Right ventricle myocardium superior (tissue), 1 donor: ENCODE data around the gene NEIL3. TPM values are rescaled to one million over a fixed set of nuclear protein-coding genes. Genes with fewer than 3 reads are reported as not detected.

Experiments used
- ATAC-seq: fragments of 200-7000 bp; cut with Tn5 transposase; one replicate; pipeline ENCODE4 v1.9.1; 2020; ENCODE audit warnings: mild to moderate bottlenecking; ENCODE audit not compliant: poor library complexity
- DNase-seq: peaks from one replicate; pipeline ENCODE4 v3.0.0-alpha.2; 2020
- intact Hi-C: fragments of 100-400 bp; cut with DNase I; formaldehyde crosslinking; loops from one replicate; pipeline ENCODE4 v1.11.2; 2022
- total RNA-seq: library from RNA; stranded (reverse); fragmentation: NEBNext Ultra II Directional; extraction: Animal tissue kit (Norgen Biotek cat#: 25700); gene quantifications from one replicate; pipeline ENCODE4 v1.2.1, GENCODE V29; 2021
- donor health status: DM: no; HTN: yes; CAD: no; lungs with severe emphysema.

NEIL3 gene
- total RNA-seq, 1 donor from 2014 or later = not detected

DNA sequence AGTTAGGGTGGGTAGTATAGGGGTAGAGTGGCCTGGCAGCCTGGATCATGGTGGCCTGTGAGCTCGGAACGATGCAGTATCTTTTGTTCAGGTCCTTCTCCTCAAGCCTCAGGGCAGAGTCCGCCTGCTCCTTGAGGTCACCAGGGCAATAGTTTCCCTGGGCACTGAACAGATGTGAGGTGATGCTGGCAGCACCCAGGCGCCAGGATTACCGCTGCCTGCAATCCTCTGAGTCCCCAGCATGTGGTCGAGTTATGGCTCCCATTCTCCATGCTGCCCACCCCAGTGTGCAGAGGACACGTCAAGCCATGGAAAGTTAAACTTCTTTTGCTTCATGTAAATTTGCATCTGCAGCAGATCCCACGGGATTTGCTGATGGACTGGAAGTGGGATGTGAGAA, 38.7 kb downstream of the NEIL3 start:
- DNase-seq (no peak), ATAC-seq (no peak)
- intact Hi-C loops = no loop called here

DNA sequence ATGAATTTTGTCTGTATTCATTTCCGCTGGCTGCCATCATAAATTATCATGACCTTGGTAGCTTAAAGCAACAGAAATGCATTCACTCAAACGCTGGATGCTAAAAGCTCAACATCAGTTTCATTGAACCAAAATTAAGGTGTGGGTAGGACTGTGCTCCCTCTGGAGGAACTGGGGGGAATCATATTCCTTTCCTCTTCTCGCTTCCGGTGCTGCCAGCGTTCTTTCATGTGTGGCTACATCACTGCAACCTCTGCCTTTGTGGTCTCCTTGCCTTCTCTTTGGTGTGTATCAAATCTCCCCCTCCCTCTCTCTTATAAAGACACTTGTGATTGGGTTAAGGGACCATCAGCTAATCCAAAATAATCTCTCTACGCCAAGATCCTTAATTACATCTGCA, 39.5 kb downstream of the NEIL3 start:
- intact Hi-C loops = no loop called here
- ATAC-seq (no peak), DNase-seq (no peak)

DNA sequence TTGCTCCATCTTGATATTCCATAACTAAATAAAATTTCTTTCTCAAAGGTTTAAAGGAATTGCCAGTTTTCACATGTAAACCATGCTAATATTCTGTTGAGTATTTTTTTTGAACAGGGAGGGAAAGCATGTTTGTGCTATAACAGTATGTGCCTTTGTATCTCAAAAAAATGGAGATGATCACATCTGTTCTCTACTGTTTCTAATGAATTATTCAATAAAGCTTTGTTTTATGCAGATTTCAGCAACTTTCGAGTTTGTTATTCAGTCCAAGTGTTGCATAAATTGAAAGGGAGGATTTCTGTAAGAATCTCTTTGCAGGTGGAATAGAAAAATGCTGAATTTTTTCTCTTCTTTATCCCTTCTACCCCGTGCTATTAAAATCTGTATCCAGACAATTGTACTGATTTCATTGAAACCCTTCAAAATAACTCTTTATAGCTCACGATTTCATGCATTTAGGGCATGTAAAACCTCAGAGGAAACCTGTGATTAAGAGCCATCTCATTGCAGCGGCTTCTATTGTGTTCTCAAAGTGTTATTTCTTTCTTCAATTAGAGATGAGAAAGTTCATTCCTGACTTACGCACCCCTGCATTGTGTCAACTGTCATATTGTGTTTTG, 42.1 kb downstream of the NEIL3 start:
- no peak for DNase-seq
- ATAC-seq = no peak
- intact Hi-C loops = no loop called here

DNA sequence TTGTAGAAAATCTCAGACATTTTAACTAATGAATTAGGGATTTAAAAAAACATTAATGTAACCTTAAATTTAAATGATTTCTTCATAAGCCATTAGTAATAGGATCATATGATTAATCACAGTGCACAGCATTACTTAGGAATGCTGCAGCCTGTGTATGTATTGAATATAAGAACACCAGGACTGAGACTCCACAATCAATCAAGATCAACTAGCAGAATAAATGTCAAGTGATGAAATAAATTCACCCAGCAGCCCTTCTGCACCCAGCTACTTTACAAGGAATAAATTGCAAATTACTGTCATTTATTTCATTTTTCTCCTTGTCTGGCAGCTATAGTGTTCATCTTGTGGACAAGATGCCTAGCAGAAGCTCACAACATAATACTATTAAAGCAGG, 46.5 kb downstream of the NEIL3 start:
- DNase-seq (no peak), ATAC-seq (no peak)
- intact Hi-C loops = no loop called here

DNA sequence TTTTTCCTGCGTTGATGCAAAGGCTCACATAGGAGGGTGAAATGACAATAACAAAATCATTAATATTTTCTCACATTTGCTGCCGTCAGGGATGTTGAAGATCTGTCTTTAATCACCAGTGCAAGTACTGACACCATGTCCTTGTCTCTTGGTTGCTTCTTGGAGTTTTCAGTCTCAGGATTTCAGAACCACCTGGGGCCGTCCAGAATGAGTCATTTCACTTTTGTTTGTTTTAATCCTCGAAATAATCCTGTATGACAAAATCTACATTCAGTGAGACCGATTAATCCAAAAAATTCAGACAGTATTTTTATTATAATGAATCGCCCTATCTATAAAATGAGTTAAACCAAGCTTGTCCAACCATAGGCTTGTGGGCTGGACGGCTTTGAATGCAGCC, 47.2 kb downstream of the NEIL3 start:
- ATAC-seq = no peak
- DNase-seq = no peak
- intact Hi-C loops = no loop called here

DNA sequence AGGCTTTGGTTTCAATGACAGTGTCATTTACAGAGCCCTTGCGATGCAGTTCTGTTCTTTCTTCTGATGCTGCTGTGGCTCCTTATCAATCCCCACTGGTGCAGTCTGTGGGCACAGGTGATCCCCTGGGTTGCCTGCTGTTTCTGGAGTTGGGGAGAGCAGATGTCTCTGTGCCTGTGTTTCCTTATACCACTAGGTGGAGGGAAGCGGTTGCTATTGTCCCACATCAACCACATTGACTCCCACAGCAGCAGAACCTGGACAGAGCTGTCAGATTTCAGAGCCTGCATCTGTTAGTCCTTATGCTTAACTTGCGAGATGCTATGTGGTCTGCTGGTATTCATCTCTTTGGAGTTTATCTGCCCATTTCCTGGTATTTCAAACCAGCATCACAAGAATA, 57.7 kb downstream of the NEIL3 start:
- intact Hi-C loops = no loop called here
- ATAC-seq (no peak), DNase-seq (no peak)

DNA sequence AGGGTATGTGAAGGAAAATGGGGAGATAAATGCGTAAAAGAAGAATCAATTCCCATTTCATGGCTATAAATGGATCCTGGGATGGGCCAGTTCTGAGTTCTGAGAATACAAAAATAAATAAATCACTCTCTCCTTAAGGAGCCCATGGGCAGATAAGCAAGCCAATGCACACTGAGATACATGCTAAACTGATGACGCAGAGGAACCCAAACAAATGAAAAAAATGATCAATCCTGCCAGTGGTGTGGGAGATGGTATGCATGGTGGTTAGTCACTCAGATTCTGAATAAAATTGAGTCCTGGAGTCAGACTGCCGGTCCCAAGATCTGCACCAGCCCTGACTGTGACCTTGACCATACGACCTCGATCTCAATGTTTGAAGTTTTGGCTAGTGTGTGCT, 59.7 kb downstream of the NEIL3 start:
- no peak for DNase-seq
- ATAC-seq = no peak
- intact Hi-C loops = no loop called here

DNA sequence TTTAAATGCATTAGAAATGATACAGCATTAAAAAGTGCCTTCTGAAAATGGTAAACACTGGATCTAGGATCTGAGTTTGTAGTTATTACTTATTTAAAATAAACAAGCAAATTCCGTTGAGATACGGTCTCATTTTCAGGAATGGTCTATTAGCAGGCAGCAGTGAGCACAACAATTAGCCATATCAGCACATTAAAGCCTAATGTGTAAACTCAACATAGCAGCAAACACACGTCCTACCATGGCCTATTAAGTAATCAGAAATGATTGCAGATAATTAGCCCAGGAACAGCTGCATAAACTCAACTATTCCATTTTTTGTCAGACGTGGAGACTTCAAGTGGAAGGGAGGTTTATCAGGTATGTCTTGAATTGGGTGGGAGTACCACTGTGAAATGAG, 61.8 kb downstream of the NEIL3 start:
- ATAC-seq (no peak), DNase-seq (no peak)
- intact Hi-C loops = no loop called here

DNA sequence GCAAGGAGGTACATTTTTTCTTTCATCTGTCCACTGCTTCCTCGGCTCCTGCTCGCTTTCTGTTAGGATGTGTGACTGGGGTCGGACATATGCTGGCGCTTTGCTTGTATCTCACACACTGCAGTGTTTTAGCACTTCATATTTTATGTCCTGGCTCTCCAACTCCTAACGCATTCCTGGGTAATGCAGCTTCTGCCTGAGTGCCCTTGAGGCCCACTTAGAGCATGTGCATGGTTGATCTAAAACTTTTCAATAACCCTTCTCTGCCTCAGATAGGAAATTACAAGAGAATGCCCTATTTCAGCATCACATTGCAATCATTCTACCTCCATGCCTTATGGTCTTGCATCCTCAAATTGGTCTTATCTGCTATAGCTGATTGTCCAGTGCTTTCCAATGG, 65.3 kb downstream of the NEIL3 start:
- intact Hi-C loops = no loop called here
- no peak for DNase-seq
- no peak for ATAC-seq

DNA sequence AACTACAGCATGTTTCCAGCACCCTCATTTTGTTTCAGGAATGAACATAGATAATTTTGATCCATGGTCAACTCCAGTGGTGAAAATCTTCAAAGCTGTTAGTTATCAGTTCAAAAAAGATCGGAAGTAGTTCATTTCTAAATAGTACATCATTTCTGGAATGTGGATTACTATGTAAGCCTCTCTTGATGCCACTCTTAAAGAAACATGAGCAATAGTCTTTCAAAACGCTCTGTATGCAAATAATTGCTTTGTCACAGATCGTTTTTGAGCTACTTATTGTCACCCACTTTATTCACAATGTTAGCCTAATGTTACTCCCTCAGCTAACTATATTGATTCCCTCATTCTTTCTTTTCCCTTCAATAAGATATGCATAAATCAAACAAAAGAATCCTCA, 65.7 kb downstream of the NEIL3 start:
- no peak for ATAC-seq

DNA sequence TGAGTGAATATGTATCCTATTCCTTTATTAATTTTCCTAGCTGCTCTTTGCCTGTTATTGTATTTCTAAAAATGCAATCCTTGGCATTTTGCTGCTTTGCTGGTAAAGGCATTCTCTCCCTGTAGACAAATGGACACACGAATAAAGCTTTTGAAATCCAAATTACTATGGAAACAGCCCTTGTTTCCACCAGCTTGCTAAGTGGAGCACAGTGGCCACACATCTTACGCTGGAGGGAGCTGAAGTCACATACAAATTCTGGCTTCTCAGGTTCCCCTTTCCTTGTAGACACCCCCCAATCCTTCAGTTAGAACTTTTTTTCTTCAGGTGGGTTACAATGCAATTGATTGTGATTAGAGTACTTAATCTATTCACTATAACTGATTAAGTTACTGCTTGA, 66.3 kb downstream of the NEIL3 start:
- no peak for DNase-seq
- intact Hi-C loops = no loop called here
- ATAC-seq = no peak

More for the DNA sequence above, 65.7 kb downstream of the NEIL3 start:
- intact Hi-C loops = no loop called here
- DNase-seq = no peak

DNA sequence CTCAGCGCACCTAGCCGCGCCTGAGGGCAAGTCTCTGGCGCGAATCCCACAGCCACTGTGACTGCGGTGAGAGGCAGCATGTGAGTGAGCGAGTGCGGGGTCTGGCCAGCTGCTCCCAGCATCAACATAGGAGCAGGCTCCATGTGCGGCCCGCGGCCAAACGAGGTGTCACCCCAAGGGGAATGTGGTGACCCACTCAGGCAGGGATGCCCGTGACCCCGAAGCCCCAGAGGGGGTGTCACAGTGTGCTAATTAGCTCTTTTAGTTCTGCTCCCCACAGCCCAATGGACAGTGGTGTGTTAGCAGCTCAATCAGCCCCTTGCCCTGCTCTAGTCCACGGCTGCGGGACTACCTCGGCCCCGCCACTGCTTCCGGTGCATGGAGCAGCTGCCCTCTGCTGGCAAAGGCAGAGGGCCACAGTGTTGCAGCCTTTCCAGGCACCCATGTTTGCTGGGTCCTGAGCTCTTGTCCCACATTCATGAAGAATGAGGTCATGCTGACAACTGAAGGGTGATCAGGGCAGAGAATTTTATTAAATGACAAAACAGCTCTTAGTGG, 71.1 kb downstream of the NEIL3 start:
- DNase-seq = no peak
- ATAC-seq = no peak
- intact Hi-C loops = no loop called here

DNA sequence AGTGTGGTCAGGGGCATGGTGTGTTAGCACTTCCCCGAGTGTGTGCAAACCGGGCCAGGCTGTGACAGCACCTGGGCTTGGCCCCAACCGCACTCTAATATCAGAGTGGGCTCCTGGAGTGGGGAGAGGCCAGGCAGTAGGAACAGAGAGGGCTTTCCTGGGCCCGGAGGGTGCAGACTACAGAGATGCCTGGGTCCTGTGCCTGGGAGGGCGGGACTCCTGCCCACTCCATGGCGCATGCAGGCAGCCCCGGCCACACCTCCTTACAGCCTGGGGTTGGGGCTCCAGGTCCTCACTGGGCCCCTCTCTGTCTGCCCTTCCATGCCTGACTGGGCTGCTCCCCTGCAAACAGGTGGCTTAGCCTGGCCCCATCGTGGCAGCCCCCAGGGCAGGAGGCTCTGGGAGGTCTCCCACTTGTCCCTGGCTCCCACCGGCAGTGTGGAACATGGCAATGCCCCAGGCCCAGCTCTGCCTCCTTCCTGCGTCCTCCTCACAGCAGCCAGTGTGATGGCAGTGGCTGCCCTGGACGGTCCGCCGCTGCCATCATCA, 72.2 kb downstream of the NEIL3 start:
- intact Hi-C loops = no loop called here
- no peak for ATAC-seq
- no peak for DNase-seq

DNA sequence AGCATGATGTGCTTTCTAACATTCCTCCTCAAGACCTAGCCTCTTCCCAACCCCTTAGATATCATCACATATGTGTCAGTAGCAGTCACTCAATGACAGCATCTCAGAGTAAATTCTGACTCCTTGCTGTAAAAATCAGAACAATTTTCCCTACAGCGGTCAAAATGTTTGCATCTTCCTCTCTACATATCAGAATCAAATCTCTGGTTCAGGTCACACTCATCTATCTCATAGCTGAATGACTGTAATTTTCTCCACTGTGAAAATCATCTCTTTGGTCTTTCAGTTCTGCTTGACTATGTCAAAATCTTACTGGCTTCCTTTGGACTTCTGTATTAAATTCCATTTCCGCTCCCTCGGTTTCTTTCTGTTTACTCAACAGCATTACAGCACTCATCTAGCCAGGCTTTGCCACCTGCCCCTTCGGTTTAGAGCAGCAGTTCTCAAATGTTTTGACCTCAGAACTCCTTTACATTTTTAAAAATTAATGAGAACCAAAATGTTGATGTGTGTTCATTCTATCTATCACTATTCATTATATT, 75.3 kb downstream of the NEIL3 start:
- intact Hi-C loops = no loop called here
- no peak for DNase-seq
- ATAC-seq = no peak

DNA sequence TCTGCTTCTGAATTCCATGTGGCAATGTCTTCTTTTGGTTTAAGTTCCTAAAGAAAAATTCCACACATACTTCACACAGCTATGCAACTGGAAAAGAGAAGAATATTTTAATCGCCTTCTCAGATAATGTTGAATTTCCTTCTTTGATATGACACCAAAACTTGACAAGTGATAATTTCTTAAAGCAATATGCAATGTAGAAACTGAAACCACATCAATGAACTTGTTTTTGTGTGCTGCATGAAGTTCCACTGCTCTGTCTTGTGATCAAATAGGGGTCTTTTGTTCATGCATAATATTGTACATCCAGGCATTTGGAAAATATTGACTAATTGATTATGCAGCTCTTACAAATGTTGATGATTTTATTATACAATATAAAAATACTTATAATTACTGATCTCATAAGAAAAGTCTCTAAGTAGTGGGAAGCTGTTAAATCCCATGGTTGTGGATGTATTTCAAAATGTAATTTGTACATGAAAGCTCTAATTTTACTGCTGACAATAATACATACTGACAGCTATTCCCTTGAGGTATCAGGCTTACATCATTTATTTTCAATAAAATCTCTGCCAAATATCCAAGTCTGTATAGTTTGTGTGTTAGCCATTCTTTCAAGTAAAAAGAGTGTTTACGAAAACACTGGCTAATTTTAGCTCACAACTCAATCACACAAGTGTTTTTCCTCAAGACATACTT, 76.1 kb downstream of the NEIL3 start:
- ATAC-seq = no peak
- DNase-seq = no peak
- intact Hi-C loops = no loop called here

DNA sequence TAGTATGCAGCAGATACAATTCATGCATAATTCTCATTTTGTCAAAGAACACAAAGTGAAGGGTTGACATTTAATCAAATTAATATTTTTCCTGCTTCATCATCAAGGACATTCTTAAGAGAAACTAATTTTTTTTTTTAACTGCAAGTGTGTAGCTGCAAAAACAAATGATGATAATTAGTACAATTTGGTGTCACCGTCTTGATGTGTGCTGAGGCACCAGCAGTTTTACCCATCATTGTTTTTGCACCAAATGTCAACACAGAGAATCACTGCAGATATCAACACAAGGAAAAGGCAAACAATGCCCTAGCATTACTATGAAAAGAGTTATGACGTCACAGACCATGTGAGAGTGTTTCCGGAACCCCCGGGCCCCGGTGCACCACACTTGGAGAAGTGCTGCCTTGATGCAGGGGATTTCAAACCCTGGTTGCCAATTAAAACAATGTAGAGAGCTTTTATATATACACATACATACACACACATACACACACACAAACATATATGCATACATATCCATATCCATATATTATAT, 76.7 kb downstream of the NEIL3 start:
- intact Hi-C loops = no loop called here
- DNase-seq = no peak
- no peak for ATAC-seq

DNA sequence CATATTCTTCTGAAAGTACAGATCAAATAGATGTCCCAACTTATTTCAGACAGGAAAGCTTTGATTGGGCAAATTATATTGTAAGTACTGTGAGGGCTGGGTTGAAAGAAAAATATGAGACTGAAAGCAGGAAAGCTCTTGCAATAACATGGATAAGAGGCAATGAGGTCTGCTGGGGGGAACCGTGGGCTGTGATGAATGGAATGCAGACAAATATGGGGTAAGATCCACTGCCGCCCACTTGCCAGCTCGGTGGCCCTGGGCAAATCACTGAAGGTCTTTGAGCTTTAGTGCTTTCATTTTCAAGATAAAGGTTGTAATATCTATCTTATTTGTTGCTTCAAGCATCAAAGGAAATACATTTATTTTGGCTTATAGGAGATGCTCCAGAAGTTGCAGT, 81.6 kb downstream of the NEIL3 start:
- ATAC-seq (no peak), DNase-seq (no peak)
- intact Hi-C loops = no loop called here

DNA sequence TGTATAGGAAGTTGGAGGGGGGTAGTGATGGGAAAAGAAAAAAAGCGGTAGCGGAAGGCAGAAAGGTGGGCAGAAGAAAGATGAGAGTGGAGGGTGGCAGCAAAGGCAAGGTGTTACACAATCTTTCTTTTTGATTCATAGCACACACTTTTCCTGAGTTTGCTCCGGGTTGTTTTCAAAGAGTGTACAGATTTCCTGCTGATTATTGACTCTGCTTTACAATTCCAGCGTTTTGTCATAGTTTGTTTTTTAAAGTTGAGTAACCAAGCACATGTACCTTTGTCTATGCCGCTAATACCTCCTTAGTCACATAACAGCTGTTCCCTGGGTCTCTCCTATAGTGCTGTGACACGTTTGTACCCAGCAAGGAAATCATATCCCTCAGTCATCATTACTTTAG, 82.3 kb downstream of the NEIL3 start:
- DNase-seq (no peak), ATAC-seq (no peak)
- intact Hi-C loops = no loop called here

DNA sequence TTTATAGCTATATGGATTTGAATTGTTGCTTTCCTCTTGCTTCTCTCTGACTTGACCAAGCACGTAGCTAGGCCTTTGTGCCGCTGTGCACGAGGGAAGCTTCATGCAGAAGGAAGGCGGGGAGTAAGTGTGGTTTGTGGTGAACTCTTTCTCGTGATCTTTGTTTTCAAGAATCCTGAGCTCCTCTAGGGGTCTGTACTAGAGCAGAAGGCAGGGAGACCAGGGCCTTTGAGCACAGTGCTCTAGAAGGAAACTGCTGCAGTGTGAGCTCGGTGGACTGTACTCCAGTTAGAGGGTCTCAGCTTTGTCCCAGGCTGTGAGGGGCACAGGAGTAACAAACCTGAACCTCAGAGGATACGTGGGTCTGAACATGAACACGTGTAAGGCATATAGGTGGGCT, 83.6 kb downstream of the NEIL3 start:
- DNase-seq (no peak), ATAC-seq (no peak)
- intact Hi-C loops = no loop called here

DNA sequence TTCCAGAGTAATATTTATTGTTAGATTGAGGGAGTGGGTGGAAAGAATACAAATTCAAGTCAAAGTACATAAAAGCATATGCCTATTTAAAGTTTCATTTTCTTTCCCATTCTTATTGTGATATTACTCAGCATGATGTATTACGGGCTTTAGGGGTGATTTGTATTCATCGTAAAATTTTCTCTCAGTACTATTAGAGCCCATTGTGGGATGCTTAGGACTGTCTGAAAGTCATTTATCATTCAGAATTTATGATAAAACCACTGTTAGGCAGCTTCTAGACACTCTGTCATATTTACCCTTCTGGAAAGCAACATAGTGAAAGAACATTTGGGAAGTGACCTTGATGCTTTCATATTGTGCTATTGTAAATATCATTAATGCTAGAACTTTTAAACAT, 86.7 kb downstream of the NEIL3 start:
- ATAC-seq = no peak
- intact Hi-C loops = no loop called here
- DNase-seq = no peak
